OCI-LY1 (cell line): Measurements from ENCODE around the gene SMKR1.

ENCODE experiments used
- CTCF ChIP-seq: fragments of 200-600 bp; sonication (generic), shearing (Covaris generic); IDR thresholded peaks from 2 replicates; pipeline ENCODE4 v1.5.1; 2017; ENCODE audit warnings: mild to moderate bottlenecking, antibody characterized with exemption, low read length, moderate library complexity, mixed read lengths
- EZH2 ChIP-seq: fragments of 200-600 bp; sonication (generic), shearing (Covaris generic); IDR thresholded peaks from 2 replicates; pipeline ENCODE4 v1.8.0; 2017; ENCODE audit warnings: borderline replicate concordance, mixed run types, mild to moderate bottlenecking, antibody characterized with exemption, low read length, moderate library complexity, mixed read lengths

- no peak for TF ChIP-seq CTCF
- TF ChIP-seq EZH2: no peak
Measured at GRCh38 chr7:129452589-129453231, 49.6 kb upstream of the SMKR1 start.
